Panc1 (cell line): ENCODE results near the gene KXD1. TPM values are rescaled to one million over a fixed set of nuclear protein-coding genes. Genes with fewer than 3 reads are reported as not detected.

Source experiments
- ATAC-seq: fragments of 200-7000 bp; cut with Tn5 transposase; 2 replicates; pipeline ENCODE4 v1.9.1; 2020; ENCODE audit warnings: mild to moderate bottlenecking, moderate library complexity
- BruUV-seq: library from RNA; stranded (reverse); fragments of 400-500 nt; replicated peaks from 2 replicates; lab custom pipeline; 2021; lab: Mats Ljungman, UMichigan
- CTCF ChIA-PET: fragments of 300-600 bp; sonication (Branson Sonifier 250); formaldehyde crosslinking; loops from one replicate; lab custom pipeline; 2022; ENCODE audit warnings: antibody characterized with exemption; lab: Charles Lee
- POLR2A ChIA-PET: fragments of 300-600 bp; sonication (Branson Sonifier 250); formaldehyde crosslinking; loops from one replicate; lab custom pipeline; 2022; ENCODE audit warnings: antibody characterized with exemption; lab: Charles Lee
- DNase-seq: peaks from one replicate; pipeline ENCODE4 v3.0.0-alpha.2; 2010; ENCODE audit warnings: low read depth, low spot score
- H3K27ac ChIP-seq: 2 replicates; pipeline ENCODE4 v1.5.1; 2011; ENCODE audit warnings: mild to moderate bottlenecking, low read length, inconsistent platforms
- H3K27me3 ChIP-seq: fragments of 200-500 bp; sonication (Bioruptor generic); 2 replicates; pipeline ENCODE4 v1.6.0; 2014; ENCODE audit warnings: low read length, inconsistent platforms; ENCODE audit not compliant: control insufficient read depth, insufficient read depth
- H3K36me3 ChIP-seq: fragments of 200-500 bp; sonication (Bioruptor generic); 2 replicates; pipeline ENCODE4 v1.5.1; 2014; ENCODE audit warnings: inconsistent platforms, mild to moderate bottlenecking, low read length, moderate library complexity; ENCODE audit not compliant: control insufficient read depth, insufficient read depth
- H3K4me1 ChIP-seq: 2 replicates; pipeline ENCODE4 v1.5.1; 2011; ENCODE audit warnings: inconsistent platforms, mild to moderate bottlenecking, low read length, moderate library complexity; ENCODE audit not compliant: control insufficient read depth, insufficient read depth
- H3K4me3 ChIP-seq, 2 experiments: 2 replicates each; pipeline ENCODE4 v1.5.1; 2011 to 2012; ENCODE audit warnings: low read depth in 2 of 2, low read length in 2 of 2, mild to moderate bottlenecking in 2 of 2, inconsistent platforms in 1 of 2, moderate library complexity in 1 of 2
- H3K9me3 ChIP-seq: fragments of 200-500 bp; sonication (Bioruptor generic); 2 replicates; pipeline ENCODE4 v1.5.1; 2014; ENCODE audit warnings: low read depth, mild to moderate bottlenecking, inconsistent platforms, low read length, moderate library complexity; ENCODE audit not compliant: control insufficient read depth, insufficient read depth
- POLR2AphosphoS5 ChIP-seq: IDR thresholded peaks from 2 replicates; pipeline ENCODE4 v1.6.1; 2012; ENCODE audit warnings: mild to moderate bottlenecking, low read depth, low read length, moderate library complexity
- SIN3A ChIP-seq: IDR thresholded peaks from 2 replicates; pipeline ENCODE4 v1.6.1; 2012; ENCODE audit warnings: low read depth, mild to moderate bottlenecking, low read length, moderate library complexity, borderline replicate concordance; ENCODE audit not compliant: insufficient read depth
- TCF7L2 ChIP-seq: IDR thresholded peaks from 2 replicates; pipeline ENCODE4 v1.6.1; 2011; ENCODE audit warnings: mild to moderate bottlenecking, low read depth, low read length, inconsistent platforms
- in situ Hi-C: cut with HindIII; loops from 2 replicates; pipeline ENCODE4 v1.10.0; 2016; ENCODE audit warnings: low sequenced_read_pairs, low pct_unique_long_range_greater_than_20kb
- intact Hi-C: fragments of 100-400 bp; cut with micrococcal nuclease; formaldehyde crosslinking; loops from one replicate; pipeline ENCODE4 v1.10.0; 2022; ENCODE audit not compliant: unreplicated experiment
- total RNA-seq: library from RNA; stranded (reverse); gene quantifications from one replicate; pipeline ENCODE4 v1.2.1, GENCODE V29; 2021; ENCODE audit not compliant: unreplicated experiment
- TF ChIP-seq, protein P1 (sequence below), 2 experiments: IDR thresholded peaks; 2 replicates each; pipeline ENCODE4 v1.6.1; 2011 to 2012; ENCODE audit warnings: low read depth in 2 of 2, control low read depth in 1 of 2, low read length in 1 of 2, mild to moderate bottlenecking in 1 of 2, moderate library complexity in 1 of 2; ENCODE audit not compliant: insufficient read depth in 1 of 2
- TF ChIP-seq, protein P2 (sequence below): fragments of 450-650 bp; IDR thresholded peaks from 2 replicates; pipeline ENCODE4 v1.5.1; 2017; ENCODE audit warnings: mild to moderate bottlenecking

The KXD1 gene
- total RNA-seq, 1 experiment from 2014 or later: 106 TPM

DNA sequence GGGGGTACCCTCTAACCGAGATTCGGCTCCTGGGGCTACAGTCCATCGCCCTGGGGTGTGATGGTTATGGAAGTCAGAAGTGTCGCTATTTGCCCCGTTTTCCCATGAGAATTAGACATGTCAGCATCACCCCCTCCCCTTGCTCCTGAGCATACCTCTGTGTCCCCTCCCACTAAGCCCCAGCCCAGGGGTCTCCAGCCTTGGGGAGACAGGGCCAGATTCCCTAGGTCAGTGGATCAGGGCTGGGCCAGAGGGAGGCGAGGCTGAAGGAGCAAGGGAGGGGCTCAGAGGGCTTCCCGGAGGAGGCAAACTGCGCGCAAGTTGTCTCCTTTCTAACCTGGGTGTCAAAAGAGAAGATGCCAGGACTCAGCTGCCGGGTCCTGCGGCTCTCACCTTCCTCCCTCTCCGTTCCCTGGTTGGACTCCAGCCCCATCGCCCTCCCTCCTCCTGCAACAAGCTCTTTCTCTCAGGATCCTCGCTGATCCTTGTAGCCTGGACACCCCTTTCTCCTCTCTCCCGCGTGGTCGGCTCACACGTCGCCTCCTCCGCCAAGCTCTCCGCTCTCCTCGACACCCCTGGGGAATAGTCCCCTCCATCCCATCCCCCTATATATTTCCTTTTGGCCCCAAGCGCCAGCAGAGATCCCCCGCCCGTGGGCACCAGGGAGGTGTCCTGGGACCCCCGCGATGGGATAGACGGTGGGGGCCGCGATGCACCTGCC lies 54.5 kb downstream of the KXD1 start:
- intact Hi-C loops: no loop called here
- ChIA-PET POLR2A (no interaction called here), CTCF (no interaction called here)
- no peak overlapping the region for H3K27ac ChIP-seq
- peaks cover 5% of the 10 kb centered on the region; the same call in 1 of the 2 replicates for H3K4me1 ChIP-seq
- BruUV-seq: no TSS peak
- peaks cover 2% of the 10 kb centered on the region for H3K27me3 ChIP-seq
- in situ Hi-C loops: no loop called here
- no peaks in the 10 kb centered on the region for H3K36me3 ChIP-seq
- no peaks in the 10 kb centered on the region for H3K9me3 ChIP-seq
- peak; percentile 33 for ATAC-seq
- TF ChIP-seq POLR2AphosphoS5 (no peak), SIN3A (no peak), TCF7L2 (no peak)
- TF ChIP-seq, protein P1, sequence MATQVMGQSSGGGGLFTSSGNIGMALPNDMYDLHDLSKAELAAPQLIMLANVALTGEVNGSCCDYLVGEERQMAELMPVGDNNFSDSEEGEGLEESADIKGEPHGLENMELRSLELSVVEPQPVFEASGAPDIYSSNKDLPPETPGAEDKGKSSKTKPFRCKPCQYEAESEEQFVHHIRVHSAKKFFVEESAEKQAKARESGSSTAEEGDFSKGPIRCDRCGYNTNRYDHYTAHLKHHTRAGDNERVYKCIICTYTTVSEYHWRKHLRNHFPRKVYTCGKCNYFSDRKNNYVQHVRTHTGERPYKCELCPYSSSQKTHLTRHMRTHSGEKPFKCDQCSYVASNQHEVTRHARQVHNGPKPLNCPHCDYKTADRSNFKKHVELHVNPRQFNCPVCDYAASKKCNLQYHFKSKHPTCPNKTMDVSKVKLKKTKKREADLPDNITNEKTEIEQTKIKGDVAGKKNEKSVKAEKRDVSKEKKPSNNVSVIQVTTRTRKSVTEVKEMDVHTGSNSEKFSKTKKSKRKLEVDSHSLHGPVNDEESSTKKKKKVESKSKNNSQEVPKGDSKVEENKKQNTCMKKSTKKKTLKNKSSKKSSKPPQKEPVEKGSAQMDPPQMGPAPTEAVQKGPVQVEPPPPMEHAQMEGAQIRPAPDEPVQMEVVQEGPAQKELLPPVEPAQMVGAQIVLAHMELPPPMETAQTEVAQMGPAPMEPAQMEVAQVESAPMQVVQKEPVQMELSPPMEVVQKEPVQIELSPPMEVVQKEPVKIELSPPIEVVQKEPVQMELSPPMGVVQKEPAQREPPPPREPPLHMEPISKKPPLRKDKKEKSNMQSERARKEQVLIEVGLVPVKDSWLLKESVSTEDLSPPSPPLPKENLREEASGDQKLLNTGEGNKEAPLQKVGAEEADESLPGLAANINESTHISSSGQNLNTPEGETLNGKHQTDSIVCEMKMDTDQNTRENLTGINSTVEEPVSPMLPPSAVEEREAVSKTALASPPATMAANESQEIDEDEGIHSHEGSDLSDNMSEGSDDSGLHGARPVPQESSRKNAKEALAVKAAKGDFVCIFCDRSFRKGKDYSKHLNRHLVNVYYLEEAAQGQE (IDR thresholded peaks at IDR 0.05; ENCODE audit: insufficient read depth in 1 of 2, low read depth in 2 of 2, low read length in 1 of 2): no peak
- TF ChIP-seq, protein P2, sequence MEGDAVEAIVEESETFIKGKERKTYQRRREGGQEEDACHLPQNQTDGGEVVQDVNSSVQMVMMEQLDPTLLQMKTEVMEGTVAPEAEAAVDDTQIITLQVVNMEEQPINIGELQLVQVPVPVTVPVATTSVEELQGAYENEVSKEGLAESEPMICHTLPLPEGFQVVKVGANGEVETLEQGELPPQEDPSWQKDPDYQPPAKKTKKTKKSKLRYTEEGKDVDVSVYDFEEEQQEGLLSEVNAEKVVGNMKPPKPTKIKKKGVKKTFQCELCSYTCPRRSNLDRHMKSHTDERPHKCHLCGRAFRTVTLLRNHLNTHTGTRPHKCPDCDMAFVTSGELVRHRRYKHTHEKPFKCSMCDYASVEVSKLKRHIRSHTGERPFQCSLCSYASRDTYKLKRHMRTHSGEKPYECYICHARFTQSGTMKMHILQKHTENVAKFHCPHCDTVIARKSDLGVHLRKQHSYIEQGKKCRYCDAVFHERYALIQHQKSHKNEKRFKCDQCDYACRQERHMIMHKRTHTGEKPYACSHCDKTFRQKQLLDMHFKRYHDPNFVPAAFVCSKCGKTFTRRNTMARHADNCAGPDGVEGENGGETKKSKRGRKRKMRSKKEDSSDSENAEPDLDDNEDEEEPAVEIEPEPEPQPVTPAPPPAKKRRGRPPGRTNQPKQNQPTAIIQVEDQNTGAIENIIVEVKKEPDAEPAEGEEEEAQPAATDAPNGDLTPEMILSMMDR: no peak
- H3K4me3 ChIP-seq: peak overlapping the region; percentile 40 to 46
- no peak for DNase-seq

DNA sequence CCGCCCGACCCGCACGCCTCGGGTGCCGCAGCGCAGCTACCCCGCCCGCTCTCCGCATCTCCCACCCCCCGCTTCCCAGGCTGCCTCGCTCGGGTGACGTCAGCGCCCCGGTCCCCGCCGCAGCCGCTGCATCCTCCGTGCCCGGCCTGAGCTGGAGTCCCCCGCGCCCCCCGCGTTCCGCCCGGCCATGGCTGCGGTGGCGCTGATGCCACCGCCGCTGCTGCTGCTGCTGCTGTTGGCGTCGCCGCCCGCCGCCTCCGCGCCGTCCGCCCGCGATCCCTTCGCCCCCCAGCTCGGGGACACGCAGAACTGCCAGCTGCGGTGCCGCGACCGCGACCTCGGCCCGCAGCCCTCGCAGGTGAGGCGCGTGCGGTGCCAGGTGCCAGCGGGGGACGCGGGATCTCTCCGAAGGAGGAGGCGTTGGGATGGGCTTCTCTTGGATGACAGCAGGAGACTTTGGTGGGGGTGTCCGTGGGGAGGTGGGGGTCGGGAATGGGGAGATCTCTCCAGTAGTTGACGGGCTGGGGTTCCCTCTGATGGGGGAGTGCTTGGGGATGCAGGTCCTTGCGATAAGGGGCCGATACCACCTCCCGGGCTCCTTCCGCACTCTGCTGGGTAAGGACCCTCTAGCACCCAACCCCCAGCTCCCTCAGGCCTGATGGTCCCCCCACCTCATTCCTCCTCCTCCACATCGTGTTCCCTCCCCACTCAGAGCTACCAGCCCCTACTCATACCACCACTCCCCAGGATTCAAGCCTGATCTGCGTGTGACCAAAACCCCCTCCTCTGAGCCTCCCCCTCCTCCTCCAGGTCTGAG lies 55.3 kb downstream of the KXD1 start, which contains the start of gene TMEM59L:
Gene TMEM59L, plus strand, starts transcription at position 99 of the 817 bp plus-strand sequence. Its CDS starts 89 bp downstream, at position 188.
- Histone ChIP-seq H3K4me3 (peak within 1 kb of the TSS; percentile 40 to 46), H3K27ac (no peak within 1 kb of the TSS), H3K9me3 (no peaks in the 10 kb centered on the region), H3K4me1 (peaks cover 5% of the 10 kb centered on the region; the same call in 1 of the 2 replicates), H3K27me3 (peaks cover 2% of the 10 kb centered on the region), H3K36me3 (no peaks in the 10 kb centered on the region)
- intact Hi-C loops: no loop called here
- DNase-seq: no peak
- BruUV-seq: no TSS peak
- CTCF ChIA-PET: no interaction called here
- in situ Hi-C loops: no loop called here
- TF ChIP-seq, protein P1 (IDR thresholded peaks at IDR 0.05; ENCODE audit: insufficient read depth in 1 of 2, low read depth in 2 of 2, low read length in 1 of 2): no peak
- no peak for TF ChIP-seq TCF7L2
- TF ChIP-seq, protein P2: no peak
- TF ChIP-seq POLR2AphosphoS5: no peak
- no peak for TF ChIP-seq SIN3A
- POLR2A ChIA-PET: no interaction called here
- peak; percentile 41; the same call in 1 of the 2 replicates for ATAC-seq
